ENCODE data around the gene SMCO1.
"Not testable (repeated sequence)": the region's sequence is repeated elsewhere in the genome, so short reads cannot be mapped to it uniquely, and the experiment has no call there.

The SMCO1 gene

DNA sequence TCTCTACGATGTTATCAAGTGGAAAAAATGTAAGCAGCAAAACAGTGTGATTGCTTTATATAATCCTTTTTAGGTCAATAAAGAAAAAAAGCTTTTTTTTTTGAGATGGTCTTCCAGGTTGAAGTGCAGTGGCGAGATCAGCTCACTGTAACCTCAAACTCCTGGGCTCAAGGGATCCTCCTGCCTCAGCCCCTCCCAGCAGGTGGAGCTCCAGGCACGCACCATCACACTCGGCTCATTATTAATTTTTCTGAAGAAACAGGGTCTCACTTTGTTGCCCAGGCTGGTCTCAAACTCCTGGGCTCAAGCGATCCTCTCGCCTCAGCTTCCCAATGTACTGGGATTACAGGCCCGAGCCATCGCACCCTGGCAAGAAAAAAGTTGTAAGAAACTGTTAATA lies 28.9 kb downstream of the SMCO1 start:
- no peak for DNase-seq

DNA sequence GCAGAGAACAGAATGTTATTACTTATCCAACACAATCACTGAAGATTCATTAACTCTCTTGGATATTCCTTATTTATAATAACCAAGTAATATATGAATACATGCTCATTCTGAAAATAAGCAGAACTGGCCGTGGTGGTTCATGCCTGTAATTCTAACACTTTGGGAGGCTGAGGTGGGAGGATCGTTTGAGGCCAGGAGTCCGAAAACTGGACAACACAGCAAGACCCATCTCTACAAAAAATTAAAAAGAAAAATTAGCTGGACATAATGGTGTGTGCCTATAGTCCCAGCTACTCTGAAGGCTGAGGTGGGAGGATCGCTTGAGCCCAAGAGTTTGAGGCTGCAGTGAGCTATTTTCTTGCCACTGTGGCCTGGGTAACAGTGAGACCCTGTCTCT lies 37.5 kb downstream of the SMCO1 start:
- DNase-seq: no peak

DNA sequence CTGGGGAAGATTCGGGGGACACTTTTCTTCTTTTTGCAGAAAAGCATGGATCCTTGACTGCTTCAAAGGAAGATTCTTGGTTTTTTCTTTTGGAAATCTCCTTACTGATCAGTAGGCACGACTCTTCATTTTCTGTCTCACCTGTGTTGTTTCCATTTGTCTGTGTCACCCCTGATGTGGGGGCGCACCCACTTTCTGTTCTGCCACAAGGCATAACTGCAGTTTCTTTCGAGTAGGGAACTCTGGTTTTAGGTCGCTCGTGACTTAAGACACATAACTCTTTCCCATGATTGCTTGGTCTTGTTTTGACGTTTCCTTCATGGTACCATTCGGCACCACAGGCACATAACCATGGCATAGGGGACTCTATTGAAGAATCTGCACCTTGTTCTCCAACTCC lies 42.9 kb downstream of the SMCO1 start:
- no peak for DNase-seq

DNA sequence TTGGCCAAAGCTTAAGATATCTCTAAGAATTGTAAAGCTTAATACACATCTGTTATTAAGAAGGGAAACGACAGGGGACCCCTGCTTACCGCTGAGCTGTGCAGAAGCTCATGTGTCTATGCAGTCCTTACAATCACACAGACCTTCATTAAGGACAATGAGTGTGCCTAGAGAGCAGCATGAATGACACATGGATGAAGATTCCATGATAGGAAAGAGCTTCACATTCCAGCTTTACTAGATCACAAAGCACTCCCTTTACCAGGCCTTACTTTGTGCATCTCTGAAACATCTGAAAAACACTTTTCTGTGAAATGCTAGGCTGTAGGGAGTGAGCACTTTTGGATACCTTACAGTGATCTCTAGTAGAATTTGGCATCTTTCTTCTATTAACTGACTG lies 43.6 kb downstream of the SMCO1 start:
- DNase-seq: no peak

DNA sequence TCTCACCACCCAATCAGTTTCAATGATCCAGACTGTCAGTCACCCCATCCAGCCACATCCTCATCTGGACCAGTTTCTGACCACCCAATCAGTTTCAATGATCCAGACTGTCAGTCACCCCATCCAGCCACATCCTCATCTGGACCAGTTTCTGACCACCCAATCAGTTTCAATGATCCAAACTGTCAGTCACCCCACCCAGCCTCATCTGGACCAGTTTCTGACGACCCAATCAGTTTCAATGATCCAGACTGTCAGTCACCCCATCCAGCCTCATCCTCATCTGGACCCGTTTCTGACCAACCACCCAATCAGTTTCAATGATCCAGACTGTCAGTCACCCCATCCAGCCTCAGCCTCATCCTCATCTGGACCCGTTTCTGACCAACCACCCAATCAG lies 45.0 kb downstream of the SMCO1 start:
- DNase-seq: not testable (repeated sequence)

DNA sequence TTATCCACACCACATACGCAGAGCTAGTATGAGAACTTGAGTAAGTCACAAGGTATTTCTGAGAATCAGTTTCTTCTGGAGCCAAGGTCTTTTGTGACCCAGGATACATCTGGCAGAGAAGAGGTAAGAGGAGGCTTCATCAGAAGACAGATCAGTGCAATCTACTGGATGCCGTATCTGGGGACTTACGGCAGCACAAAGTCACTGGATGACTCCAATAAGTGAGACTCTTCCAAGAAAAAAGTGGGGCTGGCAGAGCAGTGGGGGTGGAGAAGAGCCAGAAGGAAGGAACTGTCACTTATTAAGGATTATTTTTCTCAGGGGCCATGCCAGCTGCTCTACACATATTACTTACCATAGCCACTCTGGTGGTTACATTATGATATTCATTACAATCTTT lies 51.3 kb downstream of the SMCO1 start:
- no peak for DNase-seq

DNA sequence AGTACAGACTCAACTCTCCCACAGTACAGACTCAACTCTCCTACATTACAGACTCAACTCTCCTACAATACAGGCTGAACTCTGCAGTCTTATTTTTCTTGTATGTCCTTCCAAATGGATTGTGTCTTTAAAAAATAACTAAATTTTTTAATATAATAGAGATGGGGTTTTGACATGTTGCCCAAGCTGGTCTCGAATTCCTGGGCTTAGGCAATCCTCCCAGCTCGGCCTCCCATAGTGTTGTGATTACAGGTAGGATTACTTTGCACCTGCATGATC lies 51.7 kb downstream of the SMCO1 start:
- no peak for DNase-seq

DNA sequence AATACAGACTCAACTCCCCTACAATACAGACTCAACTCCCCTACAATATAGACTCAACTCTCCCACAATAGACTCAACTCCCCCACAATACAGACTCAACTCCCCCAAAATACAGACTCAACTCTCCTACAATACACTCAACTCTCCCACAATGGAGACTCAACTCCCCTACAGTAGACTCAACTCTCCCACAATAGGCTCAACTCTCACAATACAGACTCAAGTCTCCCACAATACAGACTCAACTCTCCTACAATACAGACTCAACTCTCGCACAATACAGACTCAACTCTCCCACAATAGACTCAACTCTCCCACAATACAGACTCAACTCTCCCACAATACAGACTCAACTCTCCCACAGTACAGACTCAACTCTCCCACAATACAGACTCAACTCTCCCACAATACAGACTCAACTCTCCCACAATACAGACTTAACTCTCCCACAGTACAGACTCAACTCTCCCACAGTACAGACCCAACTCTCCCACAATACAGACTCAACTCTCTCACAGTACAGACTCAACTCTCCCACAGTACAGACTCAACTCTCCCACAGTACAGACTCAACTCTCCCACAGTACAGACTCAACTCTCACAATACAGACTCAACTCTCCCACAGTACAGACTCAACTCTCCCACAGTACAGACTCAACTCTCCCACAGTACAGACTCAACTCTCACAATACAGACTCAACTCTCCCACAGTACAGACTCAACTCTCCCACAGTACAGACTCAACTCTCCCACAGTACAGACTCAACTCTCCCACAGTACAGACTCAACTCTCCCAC lies 52.3 kb downstream of the SMCO1 start:
- not testable (repeated sequence) for DNase-seq

DNA sequence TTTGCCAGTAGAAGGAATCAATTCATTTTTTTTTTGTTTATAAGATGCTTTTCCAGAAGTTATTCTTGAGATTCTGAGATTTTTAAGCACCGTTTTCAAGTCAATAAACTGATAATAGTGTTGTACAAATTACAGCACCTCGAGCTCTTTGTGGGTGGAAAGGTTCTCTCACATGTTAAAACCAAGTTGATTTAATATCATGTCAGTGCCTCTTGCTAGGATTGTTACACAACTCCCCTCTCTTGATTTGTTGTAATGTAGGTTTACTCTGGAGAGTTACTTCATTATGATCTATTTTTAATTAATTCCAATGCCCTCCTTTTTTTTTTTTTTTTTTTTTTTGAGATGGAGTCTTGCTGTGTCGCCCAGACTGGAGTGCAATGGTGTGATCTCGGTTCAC lies 57.1 kb downstream of the SMCO1 start:
- no peak for DNase-seq

DNA sequence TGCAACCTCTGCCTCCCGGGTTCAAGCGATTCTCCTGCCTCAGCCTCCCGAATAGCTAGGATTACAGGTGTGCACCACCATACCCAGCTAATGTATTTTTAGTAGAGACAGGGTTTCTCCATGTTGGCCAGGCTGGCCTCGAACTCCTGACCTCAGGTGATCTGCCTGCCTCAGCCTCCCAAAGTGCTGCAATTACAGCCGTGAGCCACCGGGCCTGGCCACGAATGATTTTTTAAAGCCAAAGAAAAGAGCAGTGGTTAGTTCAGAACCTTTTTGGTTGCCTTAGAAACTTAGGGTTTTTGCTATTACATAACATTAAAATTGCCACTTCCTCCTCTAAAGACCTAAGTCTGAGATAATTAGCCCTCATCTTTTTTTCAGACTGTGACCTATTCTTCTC lies 57.7 kb downstream of the SMCO1 start:
- DNase-seq: not testable (repeated sequence)
